HT-29 (cell line): ENCODE results near the gene DCAF7. TPM values are rescaled to one million over a fixed set of nuclear protein-coding genes. Genes with fewer than 3 reads are reported as not detected.

Experiments
- DNase-seq: peaks from one replicate; pipeline ENCODE4 v3.0.0-alpha.2; 2015; ENCODE audit warnings: low spot score
- total RNA-seq: library from RNA; depleted of rRNA; stranded (reverse); fragments of >200 nt; shearing (Covaris generic); gene quantifications from 2 replicates; pipeline ENCODE4 v1.2.3, GENCODE V29; 2014

The DCAF7 gene
- total RNA-seq, 1 experiment from 2014 or later = 39.6 TPM

DNA sequence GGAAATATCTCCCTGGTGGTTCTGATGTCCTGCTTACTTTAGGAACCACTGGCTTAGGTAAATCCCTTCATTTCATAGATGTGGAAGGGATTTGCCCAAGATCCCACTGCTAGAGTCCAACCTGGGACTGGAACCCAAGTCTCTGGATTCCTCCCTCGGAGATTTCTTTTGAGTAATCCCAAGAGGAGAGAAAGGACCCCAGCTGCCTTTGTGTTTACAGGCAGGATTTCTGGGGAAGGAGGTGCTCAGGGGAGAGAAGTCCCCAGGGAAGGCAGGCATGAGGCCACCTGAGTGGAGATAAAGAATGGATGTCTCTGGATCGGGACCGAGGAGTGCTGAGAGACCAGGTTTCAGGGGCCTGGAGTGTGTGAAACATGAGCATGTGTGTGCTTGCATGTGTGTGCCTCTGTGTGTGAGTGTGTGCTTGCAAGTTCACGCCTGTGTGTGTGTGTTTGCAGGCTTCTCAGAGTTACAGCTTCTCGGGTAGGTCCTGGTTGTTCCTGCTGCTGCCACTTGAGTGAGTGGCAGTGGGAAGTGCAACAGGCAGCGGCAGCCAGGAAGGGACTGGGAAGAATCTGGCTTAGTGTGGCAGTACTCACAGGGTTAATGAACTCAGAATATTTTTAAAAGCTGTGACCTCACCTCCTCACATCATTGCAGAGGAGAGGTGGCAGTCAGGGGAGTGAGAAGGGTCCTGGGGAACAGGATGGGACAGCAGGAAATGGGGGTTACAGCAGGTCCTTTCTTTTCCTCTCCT lies 24.9 kb upstream of the DCAF7 start:
- DNase-seq = no peak

- no peak for DNase-seq
These were observed 23.4 kb upstream of the DCAF7 start for GRCh38 chr17:63526861-63527260.

DNA sequence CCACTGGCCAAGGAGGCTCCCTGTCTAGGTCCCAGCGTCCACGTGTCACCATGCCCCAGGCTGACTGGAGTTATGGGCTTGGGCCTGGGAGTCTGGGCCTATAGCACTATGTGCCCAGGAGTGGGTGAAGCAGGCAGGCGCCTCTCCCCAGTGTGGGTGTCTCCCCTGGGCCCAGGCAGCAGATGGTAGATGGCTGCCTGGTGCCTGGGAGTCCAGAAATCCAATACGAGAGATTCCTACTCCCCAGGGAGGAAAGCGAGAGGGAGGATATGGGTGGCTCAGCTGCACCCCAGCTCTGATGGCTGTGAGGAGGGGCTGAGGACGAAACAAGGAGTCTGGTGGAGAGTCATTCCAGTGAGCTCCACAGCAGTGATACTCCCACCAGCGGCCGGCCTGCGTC lies 22.1 kb upstream of the DCAF7 start:
- DNase-seq = no peak

- no peak for DNase-seq
These were observed 20.3 kb upstream of the DCAF7 start for GRCh38 chr17:63529711-63530556.

DNA sequence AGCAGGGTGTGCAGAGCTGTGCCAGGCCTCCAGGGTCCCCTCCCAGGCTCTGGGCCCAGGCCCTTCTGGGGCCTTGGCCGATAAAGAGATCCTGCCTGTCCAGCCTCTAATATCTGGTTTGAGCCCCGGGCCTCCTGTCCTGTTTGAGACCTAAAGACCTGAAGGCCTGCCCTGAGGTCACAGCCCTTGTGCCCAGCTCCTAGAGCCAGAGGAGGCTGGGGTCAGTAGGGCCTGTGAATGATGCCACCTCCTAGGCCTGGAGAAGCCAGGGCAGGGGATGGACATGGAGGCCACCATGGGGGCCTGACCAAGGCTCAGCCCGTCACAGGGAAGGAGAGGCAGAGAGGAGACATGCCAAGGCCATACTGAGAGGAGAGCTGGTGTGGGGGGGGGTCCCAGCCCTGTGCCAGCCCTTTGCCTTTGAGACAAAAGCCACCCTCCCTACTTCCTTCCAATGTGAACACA lies 19.7 kb upstream of the DCAF7 start:
- DNase-seq = no peak

- DNase-seq = no peak
These were observed 19.0 kb upstream of the DCAF7 start for GRCh38 chr17:63531022-63531965.

DNA sequence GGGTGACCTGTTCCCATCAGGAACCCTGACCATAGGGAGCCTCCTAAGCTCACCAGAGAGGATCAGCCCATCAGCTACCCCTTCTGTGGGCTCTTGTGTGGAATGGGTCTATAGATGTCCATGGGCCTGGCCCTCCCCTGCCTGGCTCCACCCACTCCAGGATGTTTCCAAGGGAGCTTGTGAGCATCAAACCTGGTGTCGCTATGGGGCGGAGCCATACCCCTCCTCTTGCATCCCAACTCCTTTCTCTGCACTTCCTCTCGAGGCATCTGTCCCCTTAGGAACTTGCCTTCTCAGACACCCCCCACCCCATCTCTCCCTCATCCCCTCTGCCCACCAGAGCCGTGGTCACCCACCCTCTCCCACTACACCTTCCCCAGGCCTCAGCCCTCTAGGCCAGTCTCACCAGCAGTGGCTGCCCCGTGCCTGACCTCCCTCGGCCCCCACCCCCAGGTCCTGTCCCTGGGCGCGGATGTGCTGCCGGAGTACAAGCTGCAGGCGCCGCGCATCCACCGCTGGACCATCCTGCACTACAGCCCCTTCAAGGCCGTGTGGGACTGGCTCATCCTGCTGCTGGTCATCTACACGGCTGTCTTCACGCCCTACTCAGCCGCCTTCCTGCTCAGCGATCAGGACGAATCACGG lies 16.7 kb upstream of the DCAF7 start:
- no peak for DNase-seq

DNA sequence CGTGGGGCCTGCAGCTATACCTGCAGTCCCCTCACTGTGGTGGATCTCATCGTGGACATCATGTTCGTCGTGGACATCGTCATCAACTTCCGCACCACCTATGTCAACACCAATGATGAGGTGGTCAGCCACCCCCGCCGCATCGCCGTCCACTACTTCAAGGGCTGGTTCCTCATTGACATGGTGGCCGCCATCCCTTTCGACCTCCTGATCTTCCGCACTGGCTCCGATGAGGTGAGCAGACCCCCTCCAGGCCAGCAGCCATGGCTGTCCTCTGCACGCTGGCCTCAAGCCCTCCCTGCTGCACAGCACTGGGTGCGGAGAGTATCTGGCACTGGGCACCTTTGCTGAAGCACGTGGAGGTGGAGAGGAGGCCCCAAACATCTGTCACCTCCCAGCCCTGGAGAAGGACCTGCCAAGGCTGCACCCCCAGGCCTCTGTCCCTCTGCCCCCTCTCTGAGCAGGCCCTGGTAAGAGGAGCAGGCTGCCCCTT lies 16.2 kb upstream of the DCAF7 start:
- DNase-seq = no peak

- no peak for DNase-seq
These were observed 15.3 kb upstream of the DCAF7 start for GRCh38 chr17:63534816-63535455.

- DNase-seq = no peak
These were observed 14.6 kb upstream of the DCAF7 start for GRCh38 chr17:63535640-63536039.

GRCh38 chr17:63537001-63537400 lies 13.3 kb upstream of the DCAF7 start:
- no peak for DNase-seq

- no peak for DNase-seq
These were observed 12.1 kb upstream of the DCAF7 start for GRCh38 chr17:63537991-63538692.

DNA sequence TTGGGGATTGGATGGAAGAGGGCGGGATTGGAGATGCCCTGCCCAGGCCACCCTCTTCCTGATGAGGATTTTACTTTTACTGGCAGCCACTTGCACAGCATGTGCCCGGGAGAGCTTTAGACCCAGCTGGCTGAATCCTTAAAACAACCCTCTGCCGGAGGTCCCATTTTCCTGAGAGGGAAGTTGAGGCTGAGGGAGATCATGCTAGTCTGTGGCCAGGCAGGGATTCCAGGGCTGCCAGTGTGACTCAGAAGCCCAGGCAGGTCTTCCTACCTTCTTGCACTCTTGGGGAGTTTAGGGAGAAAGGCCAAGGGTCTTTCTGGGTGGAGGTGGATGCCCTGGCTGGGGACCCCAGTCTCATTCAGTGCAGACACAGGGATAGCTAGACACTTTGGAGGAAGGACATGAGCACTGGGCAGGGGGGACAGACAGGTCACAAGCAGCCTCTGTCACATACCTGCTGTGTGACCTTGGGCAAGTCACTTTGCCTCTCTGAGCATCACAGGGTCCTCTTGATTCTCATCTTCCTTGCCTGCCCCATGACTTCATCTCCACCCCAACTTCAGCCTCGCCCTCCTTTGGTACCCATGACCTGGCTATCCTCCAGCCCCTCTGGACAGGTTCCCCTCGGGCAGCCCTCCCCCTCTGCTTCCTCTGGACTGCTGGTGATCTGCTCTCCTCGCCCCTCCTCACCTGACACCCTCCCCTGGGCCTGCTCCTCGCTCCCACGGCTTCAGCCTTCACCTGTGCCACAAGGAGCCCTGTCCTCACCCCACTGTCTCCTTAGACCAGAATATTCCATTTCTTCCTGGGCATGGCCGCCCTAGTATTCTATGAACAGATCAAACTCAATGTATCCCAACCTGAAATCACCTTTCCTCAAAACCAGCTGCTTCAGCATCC lies 11.3 kb upstream of the DCAF7 start:
- DNase-seq = no peak

DNA sequence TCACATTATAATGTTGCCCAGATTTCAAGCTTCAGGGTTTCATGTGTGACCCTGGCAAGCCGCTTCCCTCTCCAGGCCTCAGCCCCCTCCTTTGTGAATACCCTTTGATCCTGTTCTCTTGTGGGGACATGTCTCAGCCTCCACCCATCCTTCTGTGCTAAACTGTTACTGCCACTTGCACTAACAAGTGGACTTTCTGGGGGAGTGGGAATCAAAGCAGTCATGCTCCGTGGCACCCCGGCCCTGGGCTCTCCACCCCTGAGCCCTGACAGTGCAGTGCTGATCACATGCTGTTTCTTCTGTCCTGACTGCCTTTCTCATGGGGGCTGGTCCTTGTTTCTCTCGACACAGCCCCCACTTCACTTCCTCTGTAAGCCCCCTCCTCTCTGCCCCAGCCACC lies 9.7 kb upstream of the DCAF7 start:
- DNase-seq = no peak

GRCh38 chr17:63542218-63542545 lies 8.1 kb upstream of the DCAF7 start:
- no peak for DNase-seq

DNA sequence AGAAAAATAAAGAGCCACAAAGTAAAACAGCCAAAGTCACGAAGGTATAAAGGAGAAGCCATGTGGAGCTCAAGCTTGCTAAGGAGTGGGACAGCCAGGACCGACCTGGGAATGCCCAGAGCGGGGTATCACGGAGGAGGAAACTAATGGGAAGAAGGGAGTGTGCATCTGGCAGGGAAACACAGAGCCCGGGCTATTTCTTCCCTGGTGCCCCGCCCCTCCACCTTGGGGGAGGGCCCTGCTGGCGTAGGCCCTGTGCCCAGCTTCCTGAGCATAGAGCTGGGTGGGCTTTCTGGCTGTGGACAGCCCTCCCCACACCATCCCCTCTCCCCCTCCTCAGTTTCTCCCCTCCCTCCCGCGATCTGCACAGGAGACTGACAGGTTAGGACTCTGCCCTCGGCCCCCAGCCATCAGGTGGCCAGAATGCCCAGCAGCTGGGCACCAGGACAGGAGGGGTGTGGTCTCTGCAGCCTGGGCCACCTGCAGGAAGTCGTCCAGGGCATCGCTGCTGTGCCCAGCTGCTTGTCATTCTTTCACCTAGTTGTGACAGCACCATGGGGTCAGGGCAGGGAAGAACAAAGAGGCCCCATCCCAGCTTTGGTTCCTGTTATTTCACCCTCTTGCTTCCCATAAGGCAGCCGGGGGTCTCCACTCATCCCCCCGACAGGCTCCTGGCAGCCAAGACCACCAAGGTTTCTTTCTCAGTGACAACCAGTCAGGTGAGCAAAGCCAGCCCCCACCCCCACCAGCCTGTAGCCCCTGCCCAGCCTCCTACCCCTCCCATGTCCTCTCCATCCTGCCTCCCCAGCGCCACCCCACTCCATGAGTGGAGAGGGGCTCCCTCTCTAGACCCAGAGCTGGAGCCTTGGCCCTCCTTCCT lies 7.1 kb upstream of the DCAF7 start:
- peak; percentile 32 for DNase-seq

GRCh38 chr17:63543822-63544420 lies 6.4 kb upstream of the DCAF7 start:
- no peak for DNase-seq
